ENCODE results near the gene C1RL.

Gene C1RL

GRCh38 chr12:7108796-7109571 is at the start of gene C1RL:
C1RL (minus strand) TSS chr12:7109214; CDS start chr12:7109180, 34 bp downstream.
- DNase-seq, result peak; percentile 72

GRCh38 chr12:7157391-7157790 is 48.4 kb upstream of the C1RL start:
- no peak for DNase-seq

GRCh38 chr12:7156259-7157197 is 47.5 kb upstream of the C1RL start:
- DNase-seq, result no peak

DNA sequence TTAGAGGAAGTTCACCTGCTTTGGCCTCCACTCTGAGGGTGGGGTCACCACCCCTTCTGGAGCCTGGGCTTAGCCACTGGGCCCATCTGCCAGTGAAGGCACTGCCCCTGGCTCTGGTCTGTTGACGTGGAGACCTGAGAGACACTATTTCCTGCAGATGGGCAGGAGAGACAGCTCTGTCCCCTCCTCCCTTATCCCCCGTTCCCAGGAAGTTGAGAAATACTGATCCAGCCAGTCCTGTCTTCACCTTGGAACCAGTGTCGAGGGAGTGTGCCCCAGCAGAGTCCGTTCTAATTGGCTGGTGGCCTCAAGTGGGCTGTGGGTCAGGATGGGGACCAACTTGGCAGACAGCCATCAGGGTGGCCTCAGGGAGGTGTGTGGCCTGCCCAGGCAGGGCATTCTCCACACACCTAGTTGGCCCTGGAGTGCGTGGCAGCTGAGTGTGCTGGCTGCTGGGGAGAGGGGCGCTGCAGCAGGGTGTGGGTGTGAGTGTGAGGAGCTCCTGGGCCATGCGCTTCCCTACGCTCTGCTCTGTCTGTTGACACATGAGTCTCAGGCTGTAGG is 46.5 kb upstream of the C1RL start:
- DNase-seq, result no peak

DNA sequence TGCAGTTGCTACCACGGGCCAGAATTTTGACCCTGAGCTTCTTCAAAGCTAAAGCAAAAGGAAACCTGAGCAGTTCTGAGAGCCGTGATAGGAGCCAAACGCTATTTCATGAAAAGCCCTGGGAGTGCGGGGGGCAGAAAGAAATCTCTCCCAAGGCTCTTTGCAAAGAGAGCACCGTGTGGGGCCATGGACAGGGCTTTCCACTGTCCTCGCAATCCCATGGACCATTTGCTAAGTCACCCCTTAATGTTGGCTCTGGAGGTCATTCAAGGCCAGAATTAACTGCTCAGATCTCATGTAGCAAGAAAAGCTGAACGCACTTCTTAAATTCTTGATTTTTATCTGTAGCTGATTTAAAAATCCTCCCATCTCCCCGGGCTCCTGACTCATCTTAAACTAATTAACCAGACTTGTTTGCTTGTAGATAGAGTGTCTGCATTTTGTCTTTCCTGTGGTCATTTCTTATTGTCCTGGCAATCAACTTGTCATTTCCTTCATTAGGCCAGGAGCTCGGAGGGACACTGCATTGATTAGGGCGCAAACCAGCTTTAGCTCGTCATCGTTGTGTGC is 46.0 kb upstream of the C1RL start:
- DNase-seq, result no peak

DNA sequence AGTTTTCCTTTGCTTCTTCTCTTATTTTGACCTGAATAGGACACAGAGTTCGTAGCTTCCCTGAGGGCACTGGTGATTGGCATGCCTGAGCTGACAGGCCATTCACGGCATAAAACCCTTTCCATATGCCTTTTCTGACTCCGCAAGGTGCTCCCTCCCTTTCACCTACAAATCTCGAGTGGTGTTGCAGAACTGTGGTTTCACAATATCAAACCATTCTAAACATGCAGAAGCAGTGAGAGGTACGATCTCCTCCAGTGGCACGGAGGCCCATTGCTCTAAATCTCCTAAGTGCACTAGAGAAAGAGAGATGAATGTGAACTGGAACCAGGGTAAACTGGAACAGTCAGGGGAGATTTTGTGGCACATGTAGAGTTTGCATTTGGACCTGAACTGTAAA is 45.0 kb upstream of the C1RL start:
- no peak for DNase-seq

GRCh38 chr12:7152818-7153217 is 43.8 kb upstream of the C1RL start:
- DNase-seq, result no peak

DNA sequence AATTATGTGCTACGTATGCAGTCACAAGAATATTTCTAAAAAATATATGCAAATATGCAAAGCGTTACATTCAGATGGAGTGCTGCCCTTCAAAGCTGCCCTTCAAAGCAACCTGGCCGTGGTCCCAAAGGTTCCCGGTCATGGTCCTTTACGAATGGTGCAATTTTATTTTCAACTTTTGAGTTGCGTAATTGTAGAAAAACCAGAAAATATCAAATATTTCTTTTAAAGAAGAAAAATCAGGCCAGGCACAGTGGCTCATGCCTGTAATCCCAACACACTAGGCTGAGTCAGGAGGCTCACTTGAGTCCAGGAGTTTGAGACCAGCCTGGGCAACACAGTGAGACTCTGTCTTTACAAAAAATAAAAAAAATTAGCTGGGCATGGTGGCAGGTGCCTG is 42.5 kb upstream of the C1RL start:
- DNase-seq, result no peak

- no peak for DNase-seq
Measured at GRCh38 chr12:7150841-7151240, 41.8 kb upstream of the C1RL start.

DNA sequence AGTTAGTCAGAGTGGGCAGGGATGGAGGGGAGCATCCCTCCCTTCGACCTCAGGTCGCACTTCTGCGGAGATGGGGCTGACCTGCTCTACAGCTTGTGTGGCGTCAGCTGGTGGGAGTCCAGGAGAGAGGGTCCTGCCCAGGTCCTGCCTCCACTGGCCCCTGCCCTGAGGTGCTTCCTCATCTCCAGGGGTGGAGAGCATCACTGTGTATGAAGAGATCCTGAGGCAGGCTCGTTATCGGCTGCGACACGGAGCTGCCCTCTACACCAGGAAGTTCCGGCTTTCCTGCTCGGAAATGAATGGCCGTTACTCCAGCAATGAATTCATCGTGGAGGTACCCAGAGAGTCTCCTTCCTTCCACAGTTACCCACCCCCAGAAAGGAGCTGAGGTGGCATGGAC is 41.3 kb upstream of the C1RL start:
- no peak for DNase-seq

DNA sequence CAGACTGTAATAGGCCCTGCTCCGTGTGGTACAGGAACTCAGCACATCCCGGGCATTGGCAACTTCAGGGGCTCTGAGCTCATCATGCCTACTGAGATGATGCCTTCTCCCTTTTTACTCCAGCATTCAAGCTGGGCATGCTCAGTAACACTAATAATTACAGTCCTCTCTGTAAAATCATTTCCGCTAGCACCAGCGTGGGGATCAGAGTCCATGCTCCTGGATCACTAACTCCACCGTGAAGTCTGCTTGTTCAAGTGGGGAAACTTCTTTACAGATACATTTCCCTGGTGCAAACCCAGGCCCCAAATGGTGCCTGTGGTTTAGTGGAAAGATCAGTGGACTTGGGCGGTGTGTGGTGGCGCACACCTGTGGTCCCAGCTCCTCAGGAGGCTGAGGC is 37.9 kb upstream of the C1RL start:
- DNase-seq, result no peak

GRCh38 chr12:7146228-7146627 is 37.2 kb upstream of the C1RL start:
- DNase-seq, result no peak

GRCh38 chr12:7145671-7146070 is 36.7 kb upstream of the C1RL start:
- DNase-seq, result no peak

DNA sequence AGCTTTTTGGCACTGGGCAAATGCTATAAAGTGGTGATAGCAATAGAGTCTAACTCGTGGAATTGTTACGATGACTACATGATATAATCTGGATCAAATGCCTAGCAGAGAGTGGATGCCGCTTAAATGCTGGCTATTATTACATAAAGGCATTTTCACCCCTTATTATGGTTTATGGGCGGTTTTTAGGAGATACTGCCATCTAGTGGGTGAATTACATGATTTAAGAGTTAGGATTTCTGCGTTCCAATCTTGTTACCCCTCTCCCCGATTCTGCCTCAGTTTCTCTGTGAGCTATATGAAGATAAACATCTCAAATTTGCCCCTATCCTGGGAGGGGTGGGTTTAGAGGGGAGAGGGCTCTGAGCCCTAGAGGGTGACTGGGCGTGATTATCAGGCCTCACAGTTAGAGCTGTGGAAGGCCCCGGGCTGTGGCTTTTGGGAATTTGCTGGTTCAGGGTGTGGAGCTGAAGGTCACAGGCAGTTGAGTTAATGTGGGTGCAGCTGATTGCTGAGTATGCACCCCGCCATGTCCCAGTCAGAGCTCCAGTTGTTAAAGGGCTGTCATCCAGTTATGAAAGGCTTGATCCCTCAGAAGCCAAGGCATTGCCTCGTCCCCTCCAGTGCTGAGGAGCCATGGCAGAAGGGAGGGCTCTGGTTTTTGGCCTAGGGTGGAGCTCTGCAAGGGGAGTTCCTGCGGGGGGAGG is 35.6 kb upstream of the C1RL start:
- peak; percentile 48 for DNase-seq

DNA sequence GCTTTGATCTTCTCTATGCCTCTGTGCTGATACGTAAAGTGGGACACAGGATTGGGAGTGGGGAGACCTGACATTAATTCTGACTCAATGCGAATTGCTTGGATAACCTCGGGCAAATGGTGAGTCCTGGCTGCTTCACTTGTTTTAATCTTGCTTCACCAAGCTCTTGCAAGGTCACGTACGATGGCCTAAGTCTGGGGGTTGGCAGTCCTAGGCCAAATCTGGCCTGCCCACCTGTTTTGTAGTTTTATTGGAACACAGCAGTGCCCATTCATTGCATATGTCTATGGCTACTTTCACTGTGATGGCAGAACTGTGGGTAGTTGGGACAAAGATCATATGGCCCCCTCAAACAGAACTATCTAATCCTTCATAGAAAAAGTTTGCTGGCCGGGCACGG is 34.5 kb upstream of the C1RL start:
- DNase-seq, result no peak

DNA sequence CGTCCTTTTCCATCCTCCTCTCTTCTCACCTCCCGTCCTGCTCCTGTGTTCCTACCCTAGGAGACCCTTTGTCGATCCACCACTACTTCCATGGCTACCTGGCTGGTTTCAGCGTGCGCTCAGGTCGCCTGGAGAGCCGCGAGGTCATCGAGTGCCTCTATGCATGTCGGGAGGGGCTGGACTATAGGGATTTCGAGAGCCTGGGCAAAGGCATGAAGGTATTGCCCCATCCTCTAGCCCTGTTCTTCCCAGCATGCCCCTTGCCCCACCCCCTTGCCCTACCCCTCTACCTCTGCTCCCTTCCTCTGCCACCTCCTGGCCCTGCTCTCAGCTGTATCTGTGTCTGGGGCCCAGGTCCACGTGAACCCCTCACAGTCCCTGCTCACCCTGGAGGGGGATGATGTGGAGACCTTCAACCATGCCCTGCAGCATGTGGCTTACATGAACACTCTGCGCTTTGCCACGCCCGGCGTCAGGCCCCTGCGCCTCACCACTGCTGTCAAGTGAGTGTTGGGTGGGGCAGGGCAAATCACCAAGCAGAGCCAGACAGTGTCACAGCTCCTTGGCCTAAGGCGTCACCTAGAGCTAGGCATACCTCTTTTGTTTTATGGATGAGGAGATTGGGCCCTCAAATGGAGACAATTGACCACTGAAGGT is 33.9 kb upstream of the C1RL start:
- no peak for DNase-seq

DNA sequence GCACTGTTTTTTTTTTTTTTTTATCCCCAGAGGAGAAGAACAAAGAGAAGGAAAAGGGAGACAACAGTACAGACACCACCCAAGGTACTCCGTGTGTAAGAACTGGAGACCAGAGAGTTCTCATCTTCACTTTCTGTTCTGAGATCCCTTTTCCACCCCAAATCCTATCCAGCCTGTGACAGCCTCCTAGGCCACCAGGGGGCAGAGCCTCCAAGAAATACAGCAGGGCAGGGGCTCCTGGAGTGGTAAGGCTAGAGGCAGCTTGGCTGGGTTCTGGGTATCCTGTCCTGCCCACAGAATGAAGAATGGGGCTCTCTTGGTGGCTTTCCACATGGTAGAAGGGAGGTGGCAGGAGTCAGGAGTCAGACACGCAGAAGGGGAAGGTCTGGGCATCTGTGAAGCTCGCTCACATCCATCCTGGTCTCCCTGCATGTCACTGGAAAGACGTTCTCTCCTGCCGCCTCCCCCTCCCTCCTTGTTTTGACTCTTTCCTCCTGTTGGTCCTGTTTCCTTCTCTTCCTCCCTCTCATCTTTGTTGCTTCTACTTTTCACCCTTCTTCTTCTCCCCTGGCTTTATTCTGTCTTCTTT is 33.1 kb upstream of the C1RL start:
- peak; percentile 29 for DNase-seq

DNA sequence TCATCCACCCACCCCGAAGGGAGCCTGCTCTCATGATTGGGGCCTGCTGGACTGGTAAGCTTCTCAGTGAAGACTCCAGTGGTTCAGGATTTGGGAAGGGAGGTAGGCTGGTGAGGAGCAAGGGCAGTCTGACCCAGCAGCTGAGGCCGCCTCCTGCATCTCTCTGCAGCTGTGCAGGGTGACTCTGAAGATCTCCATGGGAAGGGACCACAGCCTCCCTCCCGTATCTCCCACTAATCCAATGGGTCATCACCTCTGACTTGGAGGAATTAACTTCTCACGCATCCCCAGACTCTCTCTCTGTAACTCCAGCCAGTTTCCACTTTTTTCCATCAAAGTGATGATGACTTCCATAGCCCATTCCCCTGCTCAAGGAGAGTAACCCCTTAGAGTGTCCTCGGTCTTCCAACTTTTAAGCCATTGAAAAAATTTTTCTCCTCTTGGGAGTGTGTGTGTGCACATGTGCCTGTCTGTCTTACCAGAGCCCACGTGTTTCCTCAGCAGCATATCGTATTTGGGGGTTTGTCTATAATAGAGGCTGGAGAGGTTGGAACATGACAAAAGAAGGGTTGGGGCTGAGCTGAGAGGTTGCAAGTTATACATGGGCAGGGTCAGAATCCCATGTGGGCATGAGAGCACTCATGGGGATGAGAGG is 32.5 kb upstream of the C1RL start:
- DNase-seq, result no peak

- DNase-seq, result no peak
Measured at GRCh38 chr12:7139200-7139599, 30.2 kb upstream of the C1RL start.

DNA sequence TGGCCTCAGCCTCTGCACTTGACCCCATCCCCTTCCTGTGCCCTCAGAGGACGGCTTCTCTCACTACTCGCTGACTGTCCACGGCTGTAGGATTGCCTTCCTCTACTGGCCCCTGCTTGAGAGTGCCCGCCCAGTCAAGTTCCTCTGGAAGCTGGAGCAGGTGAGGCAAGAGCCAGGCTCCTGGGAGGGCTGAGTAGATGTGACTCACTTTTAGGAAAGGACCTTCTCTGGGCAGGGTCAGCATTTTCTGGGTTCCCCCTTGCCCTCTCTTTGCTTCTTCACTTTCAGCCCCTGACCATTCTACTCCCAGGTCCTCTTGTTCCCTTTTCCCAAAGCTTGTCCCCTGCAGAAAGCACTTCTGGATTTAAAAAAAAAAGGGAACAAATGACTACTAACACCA is 28.9 kb upstream of the C1RL start:
- DNase-seq, result no peak

- no peak for DNase-seq
Measured at GRCh38 chr12:7136676-7137075, 27.7 kb upstream of the C1RL start.

Measured in CD4-positive, alpha-beta T cell treated with Interleukin-4 for 4 hours (primary cell).